GM12865 (cell line): ENCODE measurements around the gene ZC3H12A.

ENCODE experiments used
- DNase-seq: peaks from one replicate; pipeline ENCODE4 v3.0.0; 2010; ENCODE audit warnings: low read depth
- H3K4me3 ChIP-seq: 2 replicates; pipeline ENCODE4 v1.5.1; 2011; ENCODE audit warnings: mild to moderate bottlenecking, low read depth, low read length, control low read depth
- CTCF ChIP-seq: IDR thresholded peaks from 2 replicates; pipeline ENCODE4 v1.5.1; 2011; ENCODE audit warnings: low read length, control low read depth, low read depth, inconsistent platforms; ENCODE audit not compliant: insufficient read depth; ENCODE audit errors: missing control alignments

The ZC3H12A gene

GRCh38 chr1:37465593-37466517 is 8.5 kb upstream of the ZC3H12A start:
- no peak for TF ChIP-seq CTCF
- no peak overlapping the region for H3K4me3 ChIP-seq
- no peak for DNase-seq

- no peak for TF ChIP-seq CTCF
- no peak overlapping the region for H3K4me3 ChIP-seq
- no peak for DNase-seq
Measured at GRCh38 chr1:37468037-37468436, 6.3 kb upstream of the ZC3H12A start.

GRCh38 chr1:37469386-37469785 is 5.0 kb upstream of the ZC3H12A start:
- DNase-seq = no peak
- H3K4me3 ChIP-seq = no peak overlapping the region
- TF ChIP-seq CTCF = no peak

GRCh38 chr1:37471345-37472231 is 2.8 kb upstream of the ZC3H12A start:
- DNase-seq = no peak
- TF ChIP-seq CTCF = no peak
- H3K4me3 ChIP-seq = no peak overlapping the region

- no peak for DNase-seq
- no peak overlapping the region for H3K4me3 ChIP-seq
Measured at GRCh38 chr1:37472281-37472680, 2.1 kb upstream of the ZC3H12A start.

GRCh38 chr1:37472994-37473393 is 1.4 kb upstream of the ZC3H12A start:
- no peak overlapping the region for H3K4me3 ChIP-seq
- no peak for DNase-seq
- no peak for TF ChIP-seq CTCF

More at GRCh38 chr1:37472281-37472680, 2.1 kb upstream of the ZC3H12A start:
- no peak for TF ChIP-seq CTCF
